Activated T-cell treated with anti-CD3 and anti-CD28 coated beads, Interleukin-2, amount 50 U/mL, for 48 hours (primary cell): ENCODE data around the gene HOXD10.
A peak's percentile ranks its signal among the peaks of the same experiment; 100 is the strongest.

Experiments used
- DNase-seq, 2 experiments: peaks; one replicate each; pipeline ENCODE4 v3.0.0-alpha.2; 2020

HOXD10 gene

GRCh38 chr2:176082824-176083751, 33.5 kb upstream of the HOXD10 start:
- DNase-seq: peak in 1 of 2 experiments; percentile 24

GRCh38 chr2:176083796-176084261, 32.7 kb upstream of the HOXD10 start, which contains the start of gene EVX2:
EVX2 (minus strand) TSS chr2:176083962; CDS start chr2:176083776, 186 bp downstream.
- DNase-seq: no peak

- DNase-seq: no peak
These were observed 31.9 kb upstream of the HOXD10 start for GRCh38 chr2:176084611-176085119.

- DNase-seq: peak in 1 of 2 experiments; percentile 22
These were observed 31.3 kb upstream of the HOXD10 start for GRCh38 chr2:176085120-176085788.

- DNase-seq: peak; percentile 25 to 28
These were observed 30.5 kb upstream of the HOXD10 start for GRCh38 chr2:176085861-176086771.

- DNase-seq: peak; percentile 13 to 17
These were observed 29.1 kb upstream of the HOXD10 start for GRCh38 chr2:176087330-176088047.

- DNase-seq: peak; percentile 47 to 53
These were observed 28.3 kb upstream of the HOXD10 start for GRCh38 chr2:176088048-176088936.

GRCh38 chr2:176088937-176089842, 27.4 kb upstream of the HOXD10 start:
- DNase-seq: no peak

- DNase-seq: peak in 1 of 2 experiments; percentile 4
These were observed 26.7 kb upstream of the HOXD10 start for GRCh38 chr2:176089843-176090395.

- peak in 1 of 2 experiments; percentile 10 for DNase-seq
These were observed 25.7 kb upstream of the HOXD10 start for GRCh38 chr2:176090862-176091261.

- peak; percentile 19 to 21 for DNase-seq
These were observed 25.0 kb upstream of the HOXD10 start for GRCh38 chr2:176091329-176092258.

GRCh38 chr2:176092270-176093144, 24.1 kb upstream of the HOXD10 start, which contains the start of gene HOXD13:
HOXD13 (plus strand) TSS chr2:176092721; CDS start chr2:176092891, 170 bp downstream.
- peak; percentile 24 to 31 for DNase-seq

- peak; percentile 26 to 35 for DNase-seq
These were observed 23.3 kb upstream of the HOXD10 start for GRCh38 chr2:176093145-176093897.

GRCh38 chr2:176093898-176094249, 22.7 kb upstream of the HOXD10 start:
- DNase-seq: no peak

GRCh38 chr2:176094349-176094748, 22.2 kb upstream of the HOXD10 start:
- peak; percentile 14 to 16 for DNase-seq

- DNase-seq: peak in 1 of 2 experiments; percentile 7
These were observed 21.2 kb upstream of the HOXD10 start for GRCh38 chr2:176095421-176095820.
